ENCODE measurements around the gene DEAF1. TPM values are rescaled to one million over a fixed set of nuclear protein-coding genes. Genes with fewer than 3 reads are reported as not detected.

Gene DEAF1
- total RNA-seq, 1 experiment from 2014 or later = 33.9 TPM

DNA sequence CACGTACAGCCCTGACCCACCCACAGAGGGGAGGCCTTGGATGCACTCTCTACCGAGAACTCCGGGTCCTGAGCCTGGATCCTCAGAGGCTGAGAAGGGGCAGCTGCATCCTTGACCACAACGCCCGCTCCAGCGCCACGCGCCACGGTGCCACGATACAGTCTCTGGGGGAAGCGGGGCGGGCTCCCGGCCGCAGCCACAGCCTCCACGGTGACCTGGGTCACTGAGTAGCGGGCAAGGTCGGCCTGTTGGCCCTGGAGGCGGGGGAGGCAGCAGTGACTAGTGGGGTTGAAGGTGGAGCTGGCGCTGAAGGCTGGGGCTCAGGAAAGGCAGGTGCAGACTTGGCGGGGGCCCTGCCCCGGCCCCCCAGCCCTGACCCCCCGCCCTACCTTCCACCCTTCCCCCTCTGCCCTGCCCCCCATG lies 75.4 kb downstream of the DEAF1 start:
- intact Hi-C loops (cut with micrococcal nuclease) = no loop called here
- Histone ChIP-seq H4K20me1 (ENCODE audit: insufficient read depth) (no peaks in the 10 kb centered on the region), H3K9ac (ENCODE audit: low read length) (no peak overlapping the region), H3K4me2 (ENCODE audit: low read length) (no peak overlapping the region), H2AFZ (ENCODE audit: low read depth, low read length, poor library complexity, severe bottlenecking) (no peak overlapping the region), H3K79me2 (ENCODE audit: insufficient read depth, low read length) (peaks cover 14% of the 10 kb centered on the region; the same call in 1 of the 2 replicates), H3K27ac (ENCODE audit: low read depth, low read length) (no peak overlapping the region), H3K9me2 (ENCODE audit: insufficient read depth) (no peaks in the 10 kb centered on the region), H3K9me3 (ENCODE audit: control insufficient read depth in 1 of 2, insufficient read depth in 1 of 2, low read depth in 1 of 2, low read length in 2 of 2) (no peaks in the 10 kb centered on the region), H3K4me3 (replicated peaks in 1 of 2; ENCODE audit: low read depth in 1 of 2, low read length in 2 of 2) (no peak overlapping the region), H3K36me3 (ENCODE audit: control insufficient read depth in 1 of 2, insufficient read depth in 2 of 2, low read length in 2 of 2) (peaks cover 3 to 4% of the 10 kb centered on the region in 2 experiments; a peak in 2 of 4 replicates), H3K27me3 (ENCODE audit: insufficient read depth, low read length) (no peaks in the 10 kb centered on the region), H3K4me1 (ENCODE audit: control insufficient read depth in 1 of 2, insufficient read depth in 2 of 2, low read length in 2 of 2) (peaks cover 0 to 32% of the 10 kb centered on the region in 2 experiments; a peak in 3 of 4 replicates)
- ATAC-seq = no peak
- no TSS peak for BruUV-seq (replicated peaks)
- ChIA-PET CTCF (no interaction called here), RAD21 (ENCODE audit: low non-redundant PET in 1 of 2, low total read pairs in 2 of 2, uncharacterized antibody in 2 of 2, unreplicated experiment in 2 of 2) (no interaction called here), POLR2A (no interaction called here)
- DNase-seq (ENCODE audit: low read depth, low spot score) = no peak
- no peak for TF ChIP-seq EZH2phosphoT487 (IDR thresholded peaks at IDR 0.05; ENCODE audit: borderline replicate concordance)

DNA sequence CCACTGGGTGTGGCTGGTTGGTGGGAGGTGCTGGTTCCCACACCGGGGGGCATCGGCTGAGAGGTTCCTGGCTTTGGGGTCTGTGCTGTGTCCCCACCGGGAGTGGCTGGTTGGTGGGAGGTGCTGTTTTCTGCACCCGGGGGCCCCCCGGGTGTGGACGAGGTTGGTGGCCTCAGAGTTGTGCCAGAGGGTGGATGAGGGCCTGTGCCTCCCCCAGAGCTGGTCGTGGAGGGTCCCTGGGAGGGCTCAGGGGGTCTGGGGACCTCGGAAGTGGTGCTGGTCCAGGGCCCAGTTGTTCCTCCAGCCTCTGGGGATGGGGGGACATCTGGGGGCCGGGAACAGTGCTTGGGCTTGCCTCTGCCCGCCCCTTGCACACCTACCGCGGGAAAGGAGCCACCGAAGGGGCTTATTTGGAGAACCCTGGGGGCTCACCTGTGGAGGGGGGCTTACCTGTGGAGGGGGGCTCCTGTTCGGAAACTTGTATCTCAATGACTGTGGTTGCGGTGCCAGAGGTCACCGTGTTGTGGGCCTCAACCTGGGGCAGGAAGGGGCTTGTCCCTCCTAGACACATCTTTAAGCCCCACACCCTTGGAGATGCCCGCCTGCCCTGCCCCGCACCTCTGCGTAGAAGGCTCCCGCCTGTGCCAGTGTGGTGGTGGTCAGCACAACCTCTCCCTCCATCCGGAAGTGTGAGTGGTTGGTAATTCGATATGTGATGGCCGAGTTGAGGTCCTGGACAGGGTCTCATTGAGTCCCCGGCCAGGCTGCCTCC lies 76.0 kb downstream of the DEAF1 start:
- H3K36me3 ChIP-seq (ENCODE audit: control insufficient read depth in 1 of 2, insufficient read depth in 2 of 2, low read length in 2 of 2) = peaks cover 3 to 4% of the 10 kb centered on the region in 2 experiments; a peak in 2 of 4 replicates
- intact Hi-C loops (cut with micrococcal nuclease) = no loop called here
- POLR2A ChIA-PET = no interaction called here
- no peaks in the 10 kb centered on the region for H3K27me3 ChIP-seq (ENCODE audit: insufficient read depth, low read length)
- H4K20me1 ChIP-seq (ENCODE audit: insufficient read depth) = peaks cover 1% of the 10 kb centered on the region; the same call in 1 of the 2 replicates
- peaks cover 20% of the 10 kb centered on the region; the same call in 1 of the 2 replicates for H3K79me2 ChIP-seq (ENCODE audit: insufficient read depth, low read length)
- peaks cover 0 to 33% of the 10 kb centered on the region in 2 experiments; a peak in 3 of 4 replicates for H3K4me1 ChIP-seq (ENCODE audit: control insufficient read depth in 1 of 2, insufficient read depth in 2 of 2, low read length in 2 of 2)
- H3K9ac ChIP-seq (ENCODE audit: low read length) = no peak overlapping the region
- no peaks in the 10 kb centered on the region for H3K9me2 ChIP-seq (ENCODE audit: insufficient read depth)
- H3K4me3 ChIP-seq (replicated peaks in 1 of 2; ENCODE audit: low read depth in 1 of 2, low read length in 2 of 2) = no peak overlapping the region
- DNase-seq (ENCODE audit: low read depth, low spot score) (no peak), ATAC-seq (no peak)
- no peak overlapping the region for H3K27ac ChIP-seq (ENCODE audit: low read depth, low read length)
- TF ChIP-seq POLR2AphosphoS5 (IDR thresholded peaks at IDR 0.05; ENCODE audit: low read depth, low read length) = no peak
- no peak for TF ChIP-seq CEBPB (IDR thresholded peaks at IDR 0.05; ENCODE audit: low read depth)
- TF ChIP-seq, protein P1, sequence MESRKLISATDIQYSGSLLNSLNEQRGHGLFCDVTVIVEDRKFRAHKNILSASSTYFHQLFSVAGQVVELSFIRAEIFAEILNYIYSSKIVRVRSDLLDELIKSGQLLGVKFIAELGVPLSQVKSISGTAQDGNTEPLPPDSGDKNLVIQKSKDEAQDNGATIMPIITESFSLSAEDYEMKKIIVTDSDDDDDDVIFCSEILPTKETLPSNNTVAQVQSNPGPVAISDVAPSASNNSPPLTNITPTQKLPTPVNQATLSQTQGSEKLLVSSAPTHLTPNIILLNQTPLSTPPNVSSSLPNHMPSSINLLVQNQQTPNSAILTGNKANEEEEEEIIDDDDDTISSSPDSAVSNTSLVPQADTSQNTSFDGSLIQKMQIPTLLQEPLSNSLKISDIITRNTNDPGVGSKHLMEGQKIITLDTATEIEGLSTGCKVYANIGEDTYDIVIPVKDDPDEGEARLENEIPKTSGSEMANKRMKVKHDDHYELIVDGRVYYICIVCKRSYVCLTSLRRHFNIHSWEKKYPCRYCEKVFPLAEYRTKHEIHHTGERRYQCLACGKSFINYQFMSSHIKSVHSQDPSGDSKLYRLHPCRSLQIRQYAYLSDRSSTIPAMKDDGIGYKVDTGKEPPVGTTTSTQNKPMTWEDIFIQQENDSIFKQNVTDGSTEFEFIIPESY (IDR thresholded peaks at IDR 0.05; ENCODE audit: extremely low read depth, insufficient replicate concordance, low read length) = no peak
- TF ChIP-seq ZNF274 (IDR thresholded peaks at IDR 0.05; ENCODE audit: low read depth, low read length) = no peak
- no peak for TF ChIP-seq EGR1 (IDR thresholded peaks at IDR 0.05; ENCODE audit: low read depth)
- no peak for TF ChIP-seq EZH2 (IDR thresholded peaks at IDR 0.05)
- TF ChIP-seq SIN3A (IDR thresholded peaks at IDR 0.05; ENCODE audit: low read depth) = no peak
- BruUV-seq (replicated peaks) = no TSS peak
- RAD21 ChIA-PET (ENCODE audit: low non-redundant PET in 1 of 2, low total read pairs in 2 of 2, uncharacterized antibody in 2 of 2, unreplicated experiment in 2 of 2) = no interaction called here
- H2AFZ ChIP-seq (ENCODE audit: low read depth, low read length, poor library complexity, severe bottlenecking) = no peak overlapping the region
- CTCF ChIA-PET = no interaction called here
- no peaks in the 10 kb centered on the region for H3K9me3 ChIP-seq (ENCODE audit: control insufficient read depth in 1 of 2, insufficient read depth in 1 of 2, low read depth in 1 of 2, low read length in 2 of 2)
- H3K4me2 ChIP-seq (ENCODE audit: low read length) = no peak overlapping the region

All from HCT116 (cell line).